CD14-positive monocyte (primary cell): ENCODE results near the gene EPS8L3. TPM values are rescaled to one million over a fixed set of nuclear protein-coding genes. Genes with fewer than 3 reads are reported as not detected.

ENCODE experiments used
- DNase-seq, 3 donors: peaks; one replicate each; pipeline ENCODE4 v3.0.0-alpha.2; 2011 to 2022
- H2AFZ ChIP-seq: 2 replicates; pipeline ENCODE4 v1.6.0; 2012; ENCODE audit warnings: mild to moderate bottlenecking, low read depth, low read length, inconsistent platforms; ENCODE audit not compliant: insufficient read depth, poor library complexity, severe bottlenecking
- H3K27ac ChIP-seq, 2 donors: 1 replicate in 1 of 2; 2 replicates in 1 of 2; pipeline ENCODE4 v1.5.1; 2012 to 2013; ENCODE audit warnings: low read length in 2 of 2, control low read depth in 1 of 2, inconsistent platforms in 1 of 2, low read depth in 1 of 2, mild to moderate bottlenecking in 1 of 2
- H3K27me3 ChIP-seq, 2 donors: one replicate each; pipeline versions ENCODE4 v1.6.0 to v1.6.1; 2011 to 2013; ENCODE audit warnings: low read length in 2 of 2; ENCODE audit not compliant: control insufficient read depth in 2 of 2, insufficient read depth in 2 of 2
- H3K36me3 ChIP-seq, 2 donors: replicated peaks in 1 of 2; 1 replicate in 1 of 2; 2 replicates in 1 of 2; pipeline versions ENCODE4 v1.5.1 to v1.6.1; 2012 to 2013; ENCODE audit warnings: low read length in 2 of 2, control low read depth in 1 of 2, inconsistent platforms in 1 of 2, mild to moderate bottlenecking in 1 of 2; ENCODE audit not compliant: insufficient read depth in 2 of 2, control insufficient read depth in 1 of 2
- H3K4me1 ChIP-seq, 2 donors: 1 replicate in 1 of 2; 2 replicates in 1 of 2; pipeline versions ENCODE4 v1.5.1 to v1.6.1; 2012 to 2013; ENCODE audit warnings: low read length in 2 of 2, control low read depth in 1 of 2, inconsistent platforms in 1 of 2, mild to moderate bottlenecking in 1 of 2, moderate library complexity in 1 of 2; ENCODE audit not compliant: insufficient read depth in 2 of 2, control insufficient read depth in 1 of 2
- H3K4me2 ChIP-seq: replicated peaks from 2 replicates; pipeline ENCODE3; 2012; ENCODE audit warnings: low read length, moderate library complexity, mild to moderate bottlenecking; ENCODE audit not compliant: poor library complexity, severe bottlenecking; ENCODE audit errors: extremely low read depth
- H3K4me3 ChIP-seq, 3 experiments: fragments of 200-600 bp in 1 of 3; sonication (generic) in 1 of 3; replicated peaks in 1 of 3; 1 replicate in 2 of 3; 2 replicates in 1 of 3; pipeline ENCODE4 v1.5.1; 2011 to 2013; ENCODE audit warnings: low read length in 3 of 3, mild to moderate bottlenecking in 3 of 3, control low read depth in 2 of 3, low read depth in 2 of 3, inconsistent platforms in 1 of 3, moderate library complexity in 1 of 3
- H3K79me2 ChIP-seq: 2 replicates; pipeline ENCODE4 v1.6.0; 2012; ENCODE audit warnings: mild to moderate bottlenecking, control low read depth, inconsistent platforms, low read length, moderate library complexity; ENCODE audit not compliant: insufficient read depth
- H3K9ac ChIP-seq: 2 replicates; pipeline ENCODE4 v1.6.0; 2017; ENCODE audit warnings: low read length, mild to moderate bottlenecking; ENCODE audit not compliant: insufficient read depth, poor library complexity, severe bottlenecking
- H3K9me3 ChIP-seq, 2 donors: replicated peaks in 1 of 2; 1 replicate in 1 of 2; 2 replicates in 1 of 2; pipeline versions ENCODE4 v1.5.1 to v1.6.1; 2012 to 2013; ENCODE audit warnings: low read length in 2 of 2, control low read depth in 1 of 2; ENCODE audit not compliant: control insufficient read depth in 1 of 2, insufficient read depth in 1 of 2
- H4K20me1 ChIP-seq: 2 replicates; pipeline ENCODE4 v1.6.0; 2012; ENCODE audit warnings: mild to moderate bottlenecking, low read length, control low read depth, moderate library complexity; ENCODE audit not compliant: insufficient read depth
- H3K27ac Mint-ChIP-seq, 7 donors: one replicate each; pipeline ENCODE4 v1.8.0; 2020; ENCODE audit warnings: mild to moderate bottlenecking in 7 of 7, mixed read lengths in 7 of 7, moderate library complexity in 6 of 7, inconsistent platforms in 2 of 7
- H3K27me3 Mint-ChIP-seq, 3 donors: one replicate each; pipeline ENCODE4 v1.8.0; 2021 to 2022; ENCODE audit warnings: low read depth in 3 of 3, mild to moderate bottlenecking in 3 of 3, mixed read lengths in 3 of 3, moderate library complexity in 3 of 3, inconsistent platforms in 1 of 3
- H3K36me3 Mint-ChIP-seq, 2 donors: one replicate each; pipeline ENCODE4 v1.8.0; 2020; ENCODE audit warnings: mixed read lengths in 2 of 2, inconsistent platforms in 1 of 2, mild to moderate bottlenecking in 1 of 2
- H3K4me1 Mint-ChIP-seq: one replicate; pipeline ENCODE4 v1.8.0; 2020; ENCODE audit warnings: mild to moderate bottlenecking, mixed read lengths
- H3K4me3 Mint-ChIP-seq, 2 donors: one replicate each; pipeline ENCODE4 v1.8.0; 2020; ENCODE audit warnings: mild to moderate bottlenecking in 2 of 2, mixed read lengths in 2 of 2, moderate library complexity in 1 of 2
- H3K9me3 Mint-ChIP-seq, 7 donors: one replicate each; pipeline ENCODE4 v1.8.0; 2020 to 2022; ENCODE audit warnings: mixed read lengths in 7 of 7, mild to moderate bottlenecking in 6 of 7, moderate library complexity in 6 of 7, inconsistent platforms in 2 of 7
- WGBS: methylation state at CpG from one replicate; pipeline ENCODE4 v1.1.5; 2013; ENCODE audit warnings: missing lambda C conversion rate; ENCODE audit not compliant: insufficient coverage; 5-methylcytosine and 5-hydroxymethylcytosine counted together
- intact Hi-C, 2 donors: fragments of 100-400 bp; cut with micrococcal nuclease; formaldehyde crosslinking; loops; one replicate each; pipeline versions ENCODE4 v1.15.0 to v1.15.1; 2023
- polyA plus RNA-seq, 3 donors: library from polyadenylated mRNA; depleted of rRNA in 1 of 3; unstranded in 2 of 3; stranded (reverse) in 1 of 3; fragments of 300-500 nt in 2 of 3; fragments of >200 nt in 1 of 3; fragmentation: Illumina TruSeq in 2 of 3; gene quantifications; 1 replicate in 2 of 3; 2 replicates in 1 of 3; pipeline ENCODE4 v1.2.3, GENCODE V29; 2012 to 2021
- TF ChIP-seq, protein P1 (sequence below): fragments of 200-600 bp; IDR thresholded peaks from one replicate; pipeline ENCODE4 v1.8.0; 2022; ENCODE audit warnings: antibody characterized with exemption, mild to moderate bottlenecking

Gene EPS8L3
- polyA plus RNA-seq, 3 donors, result not detected

DNA sequence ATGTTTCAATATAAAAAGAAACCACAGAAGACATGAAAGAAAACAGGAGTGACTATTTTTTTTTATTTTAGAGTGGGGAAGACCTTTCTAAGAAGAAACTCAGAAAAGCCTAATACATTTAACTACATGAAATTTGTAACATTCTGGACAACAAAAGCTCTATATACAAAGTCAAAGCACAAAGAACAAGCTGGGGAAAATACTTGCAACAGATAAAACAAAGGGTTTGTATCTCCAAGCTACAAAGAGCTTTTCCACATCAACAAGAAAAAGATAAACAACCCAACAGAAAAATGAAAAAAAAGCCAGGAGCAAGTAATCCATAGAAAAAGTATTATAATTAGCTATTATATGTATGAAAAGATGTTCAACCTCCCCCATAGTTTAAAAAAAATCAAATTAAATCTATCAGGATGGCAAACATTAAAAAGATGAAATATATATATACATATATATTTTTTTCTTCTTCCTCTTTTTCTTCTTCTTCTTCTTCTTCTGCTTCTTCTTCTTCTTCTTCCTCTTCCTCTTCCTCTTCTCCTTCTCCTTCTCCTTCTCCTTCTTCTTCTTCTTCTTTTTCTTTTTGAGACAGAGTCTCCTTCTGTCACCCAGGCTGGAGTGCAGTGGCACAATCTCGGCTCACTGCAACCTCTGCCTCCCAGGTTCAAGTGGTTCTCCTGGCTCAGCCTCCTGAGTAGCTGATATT is 49.1 kb upstream of the EPS8L3 start:
- no peak overlapping the region for H2AFZ ChIP-seq
- H3K4me3 ChIP-seq, result no peak overlapping the region
- H3K36me3 ChIP-seq, result no peaks in the 10 kb centered on the region
- Mint-ChIP-seq H3K4me3 (peak overlapping the region in 1 of 2 donors; percentile 85), H3K27me3 (peaks cover 3 to 6% (median 3%) of the 10 kb centered on the region in 3 donors), H3K9me3 (peaks cover 2 to 10% (median 7%) of the 10 kb centered on the region in 7 donors), H3K27ac (peak overlapping the region; percentile 31 to 80 (median 46)), H3K36me3 (peaks cover 0 to 2% of the 10 kb centered on the region in 2 donors), H3K4me1 (peaks cover 47% of the 10 kb centered on the region)
- no peak overlapping the region for H3K9ac ChIP-seq
- H3K4me1 ChIP-seq, result peaks cover 27 to 43% of the 10 kb centered on the region in 2 donors
- TF ChIP-seq, protein P1, sequence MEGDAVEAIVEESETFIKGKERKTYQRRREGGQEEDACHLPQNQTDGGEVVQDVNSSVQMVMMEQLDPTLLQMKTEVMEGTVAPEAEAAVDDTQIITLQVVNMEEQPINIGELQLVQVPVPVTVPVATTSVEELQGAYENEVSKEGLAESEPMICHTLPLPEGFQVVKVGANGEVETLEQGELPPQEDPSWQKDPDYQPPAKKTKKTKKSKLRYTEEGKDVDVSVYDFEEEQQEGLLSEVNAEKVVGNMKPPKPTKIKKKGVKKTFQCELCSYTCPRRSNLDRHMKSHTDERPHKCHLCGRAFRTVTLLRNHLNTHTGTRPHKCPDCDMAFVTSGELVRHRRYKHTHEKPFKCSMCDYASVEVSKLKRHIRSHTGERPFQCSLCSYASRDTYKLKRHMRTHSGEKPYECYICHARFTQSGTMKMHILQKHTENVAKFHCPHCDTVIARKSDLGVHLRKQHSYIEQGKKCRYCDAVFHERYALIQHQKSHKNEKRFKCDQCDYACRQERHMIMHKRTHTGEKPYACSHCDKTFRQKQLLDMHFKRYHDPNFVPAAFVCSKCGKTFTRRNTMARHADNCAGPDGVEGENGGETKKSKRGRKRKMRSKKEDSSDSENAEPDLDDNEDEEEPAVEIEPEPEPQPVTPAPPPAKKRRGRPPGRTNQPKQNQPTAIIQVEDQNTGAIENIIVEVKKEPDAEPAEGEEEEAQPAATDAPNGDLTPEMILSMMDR, result no peak
- H3K4me2 ChIP-seq, result no peak overlapping the region
- no peak overlapping the region for H3K27ac ChIP-seq
- 0% methylated on average over 1 of the region's 1 CpG for WGBS
- H4K20me1 ChIP-seq, result no peaks in the 10 kb centered on the region
- peaks cover 0 to 7% of the 10 kb centered on the region in 2 donors for H3K9me3 ChIP-seq
- H3K79me2 ChIP-seq, result no peaks in the 10 kb centered on the region
- intact Hi-C loops, result no loop called here
- peak in 1 of 3 donors; percentile 2 for DNase-seq
- no peaks in the 10 kb centered on the region for H3K27me3 ChIP-seq

DNA sequence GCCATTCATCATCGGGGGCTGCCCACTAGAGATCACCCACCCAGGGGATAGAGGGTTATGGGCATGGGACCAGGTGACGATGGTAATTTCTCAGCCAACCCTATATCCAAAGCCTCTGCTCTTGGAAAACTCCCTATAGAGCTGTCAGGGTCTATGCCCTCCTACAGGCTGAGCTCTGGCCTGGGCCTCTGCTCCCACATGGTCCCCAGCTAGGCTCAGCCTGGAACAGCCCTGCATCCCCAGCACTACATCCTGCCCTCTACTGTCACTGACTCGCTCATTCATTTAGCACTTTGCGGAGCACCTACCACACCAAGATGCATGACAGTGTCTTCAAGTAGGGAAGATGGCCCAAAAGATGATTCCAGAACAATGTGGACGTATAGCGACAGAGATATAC is 45.0 kb upstream of the EPS8L3 start:
- H3K27ac Mint-ChIP-seq, result no peak overlapping the region
- Histone ChIP-seq H3K9ac (no peak overlapping the region), H3K4me1 (peaks cover 11 to 17% of the 10 kb centered on the region in 2 donors), H3K27me3 (no peaks in the 10 kb centered on the region), H3K4me3 (no peak overlapping the region), H2AFZ (no peak overlapping the region), H4K20me1 (no peaks in the 10 kb centered on the region), H3K27ac (no peak overlapping the region), H3K9me3 (no peaks in the 10 kb centered on the region), H3K79me2 (no peaks in the 10 kb centered on the region), H3K36me3 (no peaks in the 10 kb centered on the region), H3K4me2 (no peak overlapping the region)
- H3K4me1 Mint-ChIP-seq, result peaks cover 25% of the 10 kb centered on the region
- WGBS, result 90% methylated on average over 2 of the region's 6 CpGs
- H3K4me3 Mint-ChIP-seq, result no peak overlapping the region
- H3K36me3 Mint-ChIP-seq, result peaks cover 0 to 2% of the 10 kb centered on the region in 2 donors
- peaks cover under 1 to 2% (median 2%) of the 10 kb centered on the region in 3 donors for H3K27me3 Mint-ChIP-seq
- DNase-seq, result no peak
- TF ChIP-seq, protein P1, result no peak
- intact Hi-C loops, result loop anchor here in 1 of 2 donors (5.0 kb wide), 1 partner anchor 39 kb away; no protein-coding TSS in a partner anchor
- peaks cover 0 to 2% (median 2%) of the 10 kb centered on the region in 7 donors for H3K9me3 Mint-ChIP-seq
